Measurements from ENCODE around the gene THAP5. TPM values are rescaled to one million over a fixed set of nuclear protein-coding genes. Genes with fewer than 3 reads are reported as not detected.
A peak's percentile ranks its signal among the peaks of the same experiment; 100 is the strongest.
"Not testable (repeated sequence)": the region's sequence is repeated elsewhere in the genome, so short reads cannot be mapped to it uniquely, and the experiment has no call there.

The THAP5 gene
- total RNA-seq, 1 experiment from 2014 or later, result 43.7 TPM

DNA sequence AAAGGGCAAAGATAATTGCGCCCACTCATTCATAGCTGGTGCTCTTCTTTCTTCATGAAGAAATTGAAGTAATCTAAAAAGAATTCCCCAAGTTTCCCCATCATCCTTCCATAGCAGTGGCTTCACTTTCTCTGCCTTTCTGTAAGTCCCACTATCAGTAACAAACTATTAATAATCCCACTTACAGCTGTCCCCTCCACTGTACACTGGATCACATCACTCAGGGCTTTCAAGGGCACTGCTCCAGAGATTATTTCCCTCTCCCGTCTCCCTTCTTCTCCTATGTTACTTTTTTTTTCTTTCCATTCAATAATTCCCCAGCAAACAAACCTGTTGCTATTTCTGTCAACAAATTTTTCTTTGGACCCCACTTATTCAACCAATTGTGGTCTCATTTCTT lies 16.3 kb upstream of the THAP5 start:
- no peak for DNase-seq (ENCODE audit: extremely low read depth, low read depth)

DNA sequence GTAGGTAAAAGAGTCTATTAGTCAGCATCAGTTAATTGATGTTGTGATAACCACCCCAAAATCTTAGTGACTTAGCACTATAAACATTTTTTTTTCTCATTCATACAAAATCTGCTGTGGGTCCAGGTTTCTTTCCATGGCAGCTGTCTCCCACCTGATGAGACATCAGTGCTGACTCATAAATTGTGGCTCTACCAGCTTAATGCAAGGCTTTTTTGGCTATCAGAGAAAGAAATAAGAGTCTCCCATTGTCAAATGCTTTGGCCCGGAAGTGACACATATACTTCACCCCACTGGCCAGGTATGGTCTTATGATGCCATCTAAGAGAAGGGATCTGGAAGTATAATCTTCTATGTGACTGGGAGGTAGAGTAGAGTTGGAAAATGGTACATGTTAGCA lies 14.7 kb upstream of the THAP5 start:
- DNase-seq (ENCODE audit: extremely low read depth, low read depth), result no peak

DNA sequence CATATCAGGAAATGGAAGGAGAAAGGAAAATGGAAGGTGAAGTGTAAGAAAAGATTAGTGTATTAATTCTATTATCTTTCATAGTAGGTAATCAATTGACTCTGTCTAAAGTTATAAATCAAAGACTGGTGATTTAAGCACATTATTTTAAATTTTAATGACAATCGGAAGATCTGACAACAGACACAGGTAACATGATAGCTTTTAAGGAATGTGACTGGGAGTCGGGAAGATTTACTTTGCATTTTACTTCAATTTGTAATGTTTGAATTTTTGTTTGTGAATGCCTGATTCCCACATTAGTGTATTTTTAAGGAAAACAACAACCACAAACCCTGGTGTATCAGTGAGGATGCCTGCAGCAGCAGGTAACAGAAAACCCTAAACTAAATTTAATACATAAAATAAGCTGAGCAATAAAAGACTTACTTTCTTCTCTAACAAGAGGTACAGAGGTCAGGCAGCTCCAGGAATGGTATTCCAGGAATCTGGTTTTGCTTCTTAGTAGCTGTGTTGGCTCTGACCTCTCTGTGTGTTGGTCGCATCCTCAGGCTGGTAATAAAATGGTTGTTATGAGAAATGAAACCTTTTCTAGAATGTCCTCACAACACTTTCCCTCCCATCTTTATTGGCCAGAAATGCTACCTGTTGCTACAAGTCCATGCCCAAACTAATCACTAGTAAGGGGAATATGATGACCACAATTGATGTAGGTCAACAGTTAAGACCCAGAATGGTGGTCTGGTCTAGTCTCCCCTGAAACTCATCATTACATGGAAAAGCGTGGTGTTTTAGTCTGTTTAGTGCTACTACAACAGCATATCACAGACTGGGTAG lies 12.4 kb upstream of the THAP5 start:
- DNase-seq (ENCODE audit: extremely low read depth, low read depth), result no peak

DNA sequence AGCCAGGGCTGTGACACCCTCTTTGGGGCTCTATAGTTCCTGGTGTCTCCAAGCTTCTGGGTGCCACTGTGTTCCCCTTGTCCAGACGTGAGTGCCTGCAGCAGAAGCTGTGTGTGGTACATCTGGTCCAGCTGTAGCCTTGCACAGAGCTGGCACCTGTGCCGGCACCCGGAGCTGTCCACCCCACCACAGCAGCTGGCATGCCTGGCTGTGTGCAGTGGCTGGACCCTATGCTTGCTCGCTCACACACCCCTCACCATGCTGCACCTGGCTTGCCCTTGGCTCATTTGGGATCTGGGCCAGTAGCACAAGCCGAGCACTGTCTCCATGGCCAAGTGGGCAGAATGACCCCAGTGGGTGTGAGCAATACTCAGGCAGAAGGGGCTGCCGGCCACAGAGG lies 10.8 kb upstream of the THAP5 start:
- DNase-seq (ENCODE audit: extremely low read depth, low read depth), result no peak

DNA sequence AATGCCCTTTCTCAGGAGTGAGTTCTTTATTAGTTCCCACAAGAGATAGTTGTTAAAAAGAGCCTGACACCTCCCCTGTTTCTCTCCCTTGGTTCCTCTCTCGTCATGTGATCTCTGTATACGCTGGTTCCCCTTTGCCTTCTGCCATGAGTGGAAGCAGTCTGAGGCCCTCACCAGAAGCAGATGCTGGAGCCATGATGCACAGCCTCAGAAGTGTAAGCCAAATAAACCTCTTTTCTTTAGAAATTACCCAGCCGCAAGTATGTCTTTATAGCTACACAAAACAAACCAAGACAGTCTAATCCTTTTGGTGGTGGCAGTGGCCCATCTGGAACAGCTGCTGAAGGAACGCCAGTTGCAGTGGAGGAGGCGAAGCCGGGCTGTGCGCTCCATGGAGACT lies 9.4 kb upstream of the THAP5 start:
- DNase-seq (ENCODE audit: extremely low read depth, low read depth), result no peak

DNA sequence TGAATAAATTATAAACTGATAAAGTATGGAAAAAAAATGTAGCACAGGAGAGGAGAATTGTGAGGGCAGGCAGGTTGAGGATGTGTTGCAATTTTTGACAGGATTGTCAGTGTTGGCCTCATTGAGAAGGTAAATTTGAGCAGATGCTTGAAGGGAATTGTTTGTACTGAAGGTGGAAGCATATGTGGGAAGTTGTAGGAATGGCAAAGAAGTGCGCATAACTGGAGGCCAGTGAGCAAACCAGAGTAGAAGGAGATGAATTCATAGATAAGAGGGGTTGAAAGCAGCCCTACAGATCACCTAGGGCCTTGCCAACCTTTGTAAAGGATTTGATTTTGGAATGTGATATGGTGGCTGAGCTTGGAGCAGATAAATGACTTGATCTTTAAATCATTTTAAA lies 6.6 kb upstream of the THAP5 start:
- DNase-seq (ENCODE audit: extremely low read depth, low read depth), result no peak

DNA sequence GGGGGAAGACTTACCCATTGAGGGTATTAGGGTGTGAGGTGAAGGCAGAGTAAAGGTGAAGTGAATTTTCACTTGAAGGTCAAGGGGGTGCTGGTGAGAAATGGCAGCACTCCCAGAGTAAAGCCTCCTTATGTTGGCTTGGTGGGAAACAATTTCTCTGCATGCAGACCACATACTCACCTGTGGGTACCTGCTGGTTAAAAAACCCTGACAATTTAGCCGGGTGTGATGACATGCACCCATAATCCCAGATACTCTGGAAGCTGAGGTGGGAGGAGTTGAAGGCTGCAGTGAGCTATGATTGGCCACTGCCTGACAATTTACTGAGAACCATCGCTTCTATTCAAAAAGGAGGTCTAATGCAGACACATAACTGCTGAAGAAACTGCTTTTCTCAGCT lies 5.7 kb upstream of the THAP5 start:
- no peak for DNase-seq (ENCODE audit: extremely low read depth, low read depth)

DNA sequence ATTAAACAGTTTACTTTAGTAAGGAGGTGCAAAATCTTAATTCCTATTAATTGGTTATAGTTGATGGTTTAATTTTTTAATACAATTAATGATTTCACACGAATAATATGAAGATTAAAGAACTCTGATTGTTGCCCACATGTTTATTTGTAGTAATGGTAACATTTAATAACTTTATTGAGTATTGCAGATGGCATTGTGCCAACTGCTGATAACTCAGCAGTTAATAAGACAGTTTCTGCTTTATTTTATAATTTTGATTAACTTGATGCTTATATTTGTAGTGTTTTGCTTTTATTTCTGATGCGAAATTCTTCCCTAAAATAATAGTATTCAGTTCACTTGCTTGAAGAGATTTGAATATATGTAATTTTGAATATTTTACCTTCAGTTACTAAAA lies 3.0 kb upstream of the THAP5 start:
- DNase-seq (ENCODE audit: extremely low read depth, low read depth), result no peak

DNA sequence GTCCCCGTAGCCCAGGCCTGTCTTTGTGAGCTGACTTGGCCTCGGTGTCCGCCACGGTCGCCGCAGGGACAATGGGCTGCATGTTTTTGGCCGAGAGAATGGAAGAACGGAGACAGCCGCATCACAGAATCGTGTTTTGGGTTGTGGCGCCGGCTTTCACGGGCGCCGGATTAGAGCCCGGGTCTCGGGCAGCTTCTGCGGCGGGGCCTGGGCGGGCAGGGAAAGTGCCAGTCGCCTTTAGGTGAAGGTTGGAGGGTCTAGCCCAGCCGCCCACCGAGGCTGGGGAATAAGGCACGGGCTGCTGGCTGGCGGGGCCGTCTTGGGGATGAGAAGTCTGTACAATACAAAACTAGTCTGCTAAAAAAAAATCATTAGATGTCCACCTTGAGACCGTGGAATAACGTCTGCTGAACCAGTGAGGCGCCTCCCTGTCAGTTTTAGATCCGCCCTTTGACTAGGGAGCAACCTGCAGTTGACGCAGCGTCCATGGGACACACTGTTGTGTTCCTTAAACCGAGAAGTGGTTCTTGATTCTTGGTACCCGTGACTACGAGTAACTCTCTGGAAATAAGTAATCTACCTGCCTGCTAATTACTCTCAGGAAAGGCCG lies 745 bp upstream of the THAP5 start:
- DNase-seq (ENCODE audit: extremely low read depth, low read depth), result peak; percentile 31

DNA sequence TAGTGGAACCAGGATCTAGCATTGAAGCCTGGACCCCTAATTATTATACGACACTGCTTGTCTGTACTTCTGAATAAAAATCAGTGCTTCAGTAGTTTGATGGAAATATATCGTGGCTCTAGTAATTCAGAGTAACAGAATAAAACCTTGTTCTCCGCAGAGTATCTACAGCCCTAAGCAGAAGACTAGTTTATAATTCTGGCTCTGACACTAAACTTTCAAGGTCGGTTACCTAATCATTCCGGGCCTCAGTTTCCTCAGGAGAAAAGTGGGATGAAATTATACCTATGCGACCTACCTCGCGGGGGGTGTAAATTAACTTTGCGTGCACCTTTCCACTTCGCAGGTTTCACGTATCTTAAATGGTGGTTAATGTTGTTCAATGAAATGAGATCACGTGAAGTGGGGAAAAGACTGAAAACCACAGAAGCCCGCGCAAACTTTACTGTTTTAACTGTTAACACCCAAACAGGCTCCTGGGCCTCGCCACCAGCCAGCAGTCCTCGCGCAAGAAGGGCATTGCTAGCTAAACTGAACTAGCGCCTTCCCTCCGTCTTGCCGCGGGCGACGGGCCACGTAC lies 615 bp downstream of the THAP5 start:
- DNase-seq (ENCODE audit: extremely low read depth, low read depth), result no peak

DNA sequence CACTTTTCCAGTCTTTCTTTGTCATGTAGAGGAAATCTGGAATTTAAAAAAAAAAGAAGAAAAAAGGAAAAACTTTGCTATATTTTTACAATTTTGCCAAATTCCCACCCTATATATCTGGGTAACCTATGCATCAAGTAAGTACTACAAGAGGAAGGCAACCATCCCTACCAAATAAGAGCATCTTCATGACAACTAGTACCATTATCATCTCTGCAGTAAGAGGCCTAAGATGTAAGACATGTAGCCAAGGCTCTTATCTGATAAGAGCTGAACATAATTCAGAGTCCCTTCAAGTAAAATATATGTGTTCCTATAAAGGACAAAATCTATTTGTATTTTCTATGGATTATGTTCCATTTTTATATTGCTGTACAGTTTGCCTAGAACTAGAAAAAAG lies 3.5 kb downstream of the THAP5 start:
- no peak for DNase-seq (ENCODE audit: extremely low read depth, low read depth)

DNA sequence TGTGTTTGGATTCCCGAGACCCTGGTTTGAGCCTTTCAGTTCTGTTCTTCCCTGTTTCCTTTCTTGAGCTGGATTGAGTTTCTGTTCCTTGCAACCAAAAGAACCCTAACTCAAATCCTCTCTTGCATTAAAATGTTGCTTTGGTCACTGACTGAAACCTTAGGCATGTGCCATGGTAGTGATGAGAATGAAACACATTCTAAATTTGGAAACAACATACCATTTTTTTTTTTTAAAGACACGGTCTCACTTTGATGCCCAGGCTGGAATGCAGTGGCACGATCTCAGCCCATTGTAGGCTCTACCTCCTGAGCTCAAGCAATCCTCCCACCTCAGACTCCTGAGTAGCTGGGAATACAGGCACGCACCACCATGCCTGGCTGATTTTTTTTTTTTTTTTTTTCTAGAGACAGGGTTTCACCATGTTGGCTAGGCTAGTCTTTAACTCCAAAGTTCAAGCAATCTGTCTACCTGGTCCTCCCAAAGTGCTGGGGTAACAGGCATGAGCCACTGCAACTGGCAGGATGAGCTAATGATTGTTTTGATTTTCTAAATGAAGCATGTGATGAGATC lies 8.4 kb downstream of the THAP5 start:
- no peak for DNase-seq (ENCODE audit: extremely low read depth, low read depth)

DNA sequence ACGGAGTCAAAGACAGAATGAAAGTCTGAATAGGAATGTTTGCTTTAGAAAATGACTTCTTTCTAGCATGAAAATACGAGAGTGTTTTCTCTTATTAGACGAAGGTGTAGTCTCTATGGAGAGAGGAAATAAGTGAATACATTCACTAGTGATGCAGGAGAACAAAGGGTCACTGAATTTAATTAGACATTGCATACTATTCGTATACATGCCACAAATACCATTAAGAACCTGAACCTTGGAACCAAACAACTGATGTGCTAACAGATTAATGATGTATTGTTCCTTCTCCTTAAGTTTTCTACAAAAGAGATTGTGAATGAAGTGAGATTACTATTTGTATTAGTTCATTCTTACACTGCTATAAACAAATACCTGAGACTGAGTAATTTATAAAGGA lies 10.3 kb downstream of the THAP5 start:
- DNase-seq (ENCODE audit: extremely low read depth, low read depth), result no peak

DNA sequence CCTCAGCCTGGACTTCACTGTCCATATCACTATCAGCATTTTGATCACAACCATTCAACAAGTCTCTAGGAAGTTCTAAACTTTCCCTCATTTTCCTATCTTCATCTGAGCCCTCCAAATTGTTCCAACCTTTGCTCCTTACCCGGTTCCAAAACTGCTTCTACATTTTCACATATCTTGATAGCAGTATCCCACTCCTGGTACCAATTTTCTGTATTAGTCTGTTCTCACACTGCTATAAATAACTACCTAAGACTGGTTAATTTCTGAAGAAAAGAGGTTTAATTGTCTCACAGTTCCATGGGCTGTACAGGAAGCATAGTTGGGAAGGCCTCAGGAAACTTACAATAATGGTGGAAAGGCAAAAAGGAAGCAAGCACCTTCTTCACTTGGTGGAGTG lies 11.9 kb downstream of the THAP5 start:
- DNase-seq (ENCODE audit: extremely low read depth, low read depth), result no peak

DNA sequence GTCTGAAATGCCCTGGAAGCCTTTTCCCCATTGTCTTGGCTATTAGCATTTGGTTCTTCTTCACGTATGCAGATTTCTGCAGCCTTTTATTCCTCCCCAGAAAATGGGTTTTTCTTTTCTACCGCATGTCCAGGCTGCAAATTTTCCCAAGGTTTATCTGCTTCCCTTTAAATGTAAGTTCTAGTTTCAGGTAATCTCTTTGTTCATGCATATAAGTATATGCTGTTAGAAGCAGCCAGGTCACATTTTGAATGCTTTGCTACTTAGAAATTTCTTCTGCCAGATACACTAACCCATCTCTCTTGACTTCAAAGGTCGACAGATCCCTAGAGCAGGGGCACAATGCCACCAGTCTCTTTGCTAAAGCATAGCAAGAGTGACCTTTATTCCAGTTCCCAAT lies 12.3 kb downstream of the THAP5 start:
- no peak for DNase-seq (ENCODE audit: extremely low read depth, low read depth)

DNA sequence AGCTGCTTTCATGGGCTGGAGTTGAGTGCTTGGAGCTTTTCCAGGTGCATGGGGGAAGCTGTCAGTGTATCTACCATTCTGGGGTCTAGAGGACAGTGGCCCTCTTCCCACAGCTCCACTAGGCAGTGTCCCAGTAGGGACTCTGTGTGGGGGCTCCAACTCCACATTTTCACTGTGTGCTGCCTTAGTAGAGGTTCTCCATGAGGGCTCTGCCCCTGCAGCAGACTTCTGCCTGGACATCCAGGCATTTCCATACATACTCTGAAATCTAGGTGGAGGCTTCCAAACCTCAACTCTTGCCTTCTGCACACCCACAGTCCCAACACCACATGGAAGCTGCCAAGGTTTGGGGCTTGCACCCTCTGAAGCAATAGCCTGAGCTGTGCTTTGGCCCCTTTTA lies 12.8 kb downstream of the THAP5 start:
- not testable (repeated sequence) for DNase-seq (ENCODE audit: extremely low read depth, low read depth)

DNA sequence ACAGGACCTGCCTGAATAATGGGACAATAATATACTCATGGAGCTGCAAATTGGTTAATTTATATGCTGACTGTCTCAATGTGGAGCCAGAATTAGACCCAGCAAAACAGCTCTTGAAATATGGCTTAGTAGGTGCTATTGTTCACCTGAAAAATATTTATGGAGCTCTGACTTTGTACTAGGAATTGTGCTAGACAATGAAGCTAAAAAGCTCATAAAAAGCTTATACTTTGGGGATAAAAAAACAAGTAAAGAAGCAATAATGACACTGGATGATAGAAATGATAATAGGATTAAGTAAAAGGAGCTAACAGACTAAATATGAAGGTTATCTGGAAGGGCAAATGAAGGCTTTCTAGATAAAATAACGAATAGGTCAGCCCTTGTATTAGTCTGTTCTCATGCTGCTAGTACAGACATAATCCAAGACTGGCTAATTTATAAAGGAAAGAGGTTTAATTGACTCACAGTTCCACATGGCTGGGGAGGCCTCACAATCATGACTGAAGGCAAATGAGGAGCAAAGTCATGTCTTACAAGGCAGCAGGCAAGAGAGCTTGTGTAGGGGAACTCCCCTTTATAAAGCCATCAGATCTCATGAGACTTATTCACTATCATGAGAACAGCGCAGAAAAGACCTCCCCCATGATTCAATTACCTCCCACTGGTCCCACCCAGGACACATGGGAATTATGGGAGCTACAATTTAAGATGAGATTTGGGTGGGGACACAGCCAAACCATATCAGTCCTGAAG lies 21.2 kb downstream of the THAP5 start:
- not testable (repeated sequence) for DNase-seq (ENCODE audit: extremely low read depth, low read depth)

DNA sequence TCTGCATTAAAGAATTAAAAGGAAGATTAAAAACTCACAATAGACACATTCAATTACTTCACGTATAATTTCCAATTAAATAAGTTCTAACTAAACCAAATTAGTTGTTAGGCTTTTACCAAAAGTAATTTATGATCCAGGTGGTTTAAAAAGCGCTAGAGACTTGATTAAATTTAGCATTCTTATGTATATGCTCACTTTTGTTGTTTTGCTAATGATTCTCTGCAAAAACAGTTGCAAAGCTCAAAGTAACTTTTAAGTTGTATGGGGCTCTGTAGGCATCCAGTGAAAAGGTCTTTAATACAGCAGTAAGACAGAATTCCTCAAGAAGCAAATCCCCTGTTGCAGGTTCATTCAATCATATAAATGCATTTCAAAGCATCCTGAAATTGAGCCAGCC lies 28.0 kb downstream of the THAP5 start:
- no peak for DNase-seq (ENCODE audit: extremely low read depth, low read depth)

DNA sequence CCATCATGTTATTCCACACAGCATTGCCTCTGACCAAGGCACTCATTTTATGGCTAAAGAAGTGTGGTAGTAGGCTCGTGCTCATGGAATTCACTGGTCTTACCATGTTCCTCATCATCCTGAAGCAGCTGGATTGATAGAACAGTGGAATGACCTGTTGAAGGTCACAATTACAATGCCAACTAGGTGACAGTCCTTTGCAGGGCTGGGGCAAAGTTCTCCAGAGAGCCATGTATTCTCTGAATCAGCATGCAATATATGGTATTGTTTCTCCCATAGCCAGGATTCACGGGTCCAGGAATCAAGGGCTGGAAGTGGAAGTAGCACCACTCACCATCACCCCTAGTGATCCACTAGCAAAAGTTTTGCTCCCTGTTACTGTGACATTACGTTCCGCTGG lies 30.8 kb downstream of the THAP5 start:
- DNase-seq (ENCODE audit: extremely low read depth, low read depth), result not testable (repeated sequence)

DNA sequence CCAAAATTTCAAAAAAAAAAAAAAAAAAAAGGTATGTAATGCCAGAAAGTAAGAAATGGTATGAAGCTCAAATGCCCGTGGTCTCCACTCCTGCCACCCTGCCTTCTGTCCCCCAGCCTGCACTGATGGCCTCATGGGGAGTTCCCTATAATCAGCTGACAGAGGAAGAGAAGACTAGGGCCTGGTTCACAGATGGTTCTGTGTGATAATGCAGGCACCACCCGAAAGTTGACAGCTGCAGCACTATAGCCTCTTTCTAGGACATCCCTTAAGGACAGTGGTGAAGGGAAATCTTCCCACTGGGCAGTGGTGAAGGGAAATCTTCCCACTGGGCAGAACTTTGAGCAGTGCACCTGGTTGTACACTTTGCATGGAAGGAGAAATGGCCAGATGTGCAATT lies 31.3 kb downstream of the THAP5 start:
- DNase-seq (ENCODE audit: extremely low read depth, low read depth), result not testable (repeated sequence)

DNA sequence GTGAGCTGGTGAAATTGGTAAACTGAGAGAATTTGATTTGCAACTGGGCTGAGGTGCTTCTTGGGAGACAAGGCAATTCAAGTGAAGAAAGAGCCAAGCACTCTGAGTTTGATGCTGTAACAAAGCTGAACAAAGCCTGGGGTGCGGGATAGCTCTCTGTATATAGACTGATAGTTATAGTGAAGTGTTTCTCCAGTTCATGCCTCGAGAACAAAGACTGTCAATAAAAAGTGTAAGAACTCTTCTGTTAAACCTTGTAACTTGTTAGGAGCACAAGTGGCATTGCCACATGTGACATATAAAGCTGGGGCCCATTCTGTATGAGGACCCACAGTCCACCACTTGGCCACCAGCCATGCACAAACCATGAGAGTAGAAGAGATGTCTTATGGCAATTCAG lies 32.3 kb downstream of the THAP5 start:
- DNase-seq (ENCODE audit: extremely low read depth, low read depth), result no peak

Measured in NCI-H460 (cell line).